Neural cell (in vitro differentiated cells): Measurements from ENCODE around the gene LHX5.

ENCODE experiments used
- EP300 ChIP-seq: fragments of 450-650 bp; conservative IDR thresholded peaks from 2 replicates; pipeline ENCODE4 v1.6.1; 2014; ENCODE audit warnings: antibody characterized with exemption, mild to moderate bottlenecking, moderate library complexity; ENCODE audit not compliant: poor library complexity, severe bottlenecking
- EZH2 ChIP-seq: fragments of 200-600, 300-800 bp; shearing (Covaris generic), sonication (generic); IDR thresholded peaks from 2 replicates; pipeline ENCODE4 v1.6.1; 2014; ENCODE audit warnings: antibody characterized with exemption, low read length, borderline replicate concordance, mild to moderate bottlenecking; ENCODE audit not compliant: insufficient read depth, poor library complexity, severe bottlenecking
- MXI1 ChIP-seq: fragments of 450-650 bp; conservative IDR thresholded peaks from 2 replicates; pipeline ENCODE4 v1.6.1; 2014; ENCODE audit warnings: antibody characterized with exemption, mild to moderate bottlenecking; ENCODE audit not compliant: poor library complexity, severe bottlenecking
- POLR2AphosphoS5 ChIP-seq: IDR thresholded peaks from 2 replicates; pipeline ENCODE4 v1.6.1; 2012
- RAD21 ChIP-seq: fragments of 450-650 bp; conservative IDR thresholded peaks from 2 replicates; pipeline ENCODE4 v1.6.1; 2014; ENCODE audit warnings: antibody characterized with exemption, mild to moderate bottlenecking, moderate library complexity
- SMC3 ChIP-seq: fragments of 450-650 bp; conservative IDR thresholded peaks from 2 replicates; pipeline ENCODE4 v1.6.1; 2014; ENCODE audit warnings: antibody characterized with exemption, mild to moderate bottlenecking, moderate library complexity; ENCODE audit not compliant: poor library complexity
- TAF1 ChIP-seq: IDR thresholded peaks from 2 replicates; pipeline ENCODE4 v1.6.1; 2012; ENCODE audit warnings: low read depth
- TF ChIP-seq, protein P1 (sequence below): fragments of 450-650 bp; IDR thresholded peaks from 2 replicates; pipeline ENCODE4 v1.5.1; 2014; ENCODE audit warnings: antibody characterized with exemption, mild to moderate bottlenecking, moderate library complexity; ENCODE audit not compliant: poor library complexity, severe bottlenecking
- TF ChIP-seq, protein P2 (sequence below): IDR thresholded peaks from 2 replicates; pipeline ENCODE4 v1.6.1; 2012; ENCODE audit warnings: borderline replicate concordance

DNA sequence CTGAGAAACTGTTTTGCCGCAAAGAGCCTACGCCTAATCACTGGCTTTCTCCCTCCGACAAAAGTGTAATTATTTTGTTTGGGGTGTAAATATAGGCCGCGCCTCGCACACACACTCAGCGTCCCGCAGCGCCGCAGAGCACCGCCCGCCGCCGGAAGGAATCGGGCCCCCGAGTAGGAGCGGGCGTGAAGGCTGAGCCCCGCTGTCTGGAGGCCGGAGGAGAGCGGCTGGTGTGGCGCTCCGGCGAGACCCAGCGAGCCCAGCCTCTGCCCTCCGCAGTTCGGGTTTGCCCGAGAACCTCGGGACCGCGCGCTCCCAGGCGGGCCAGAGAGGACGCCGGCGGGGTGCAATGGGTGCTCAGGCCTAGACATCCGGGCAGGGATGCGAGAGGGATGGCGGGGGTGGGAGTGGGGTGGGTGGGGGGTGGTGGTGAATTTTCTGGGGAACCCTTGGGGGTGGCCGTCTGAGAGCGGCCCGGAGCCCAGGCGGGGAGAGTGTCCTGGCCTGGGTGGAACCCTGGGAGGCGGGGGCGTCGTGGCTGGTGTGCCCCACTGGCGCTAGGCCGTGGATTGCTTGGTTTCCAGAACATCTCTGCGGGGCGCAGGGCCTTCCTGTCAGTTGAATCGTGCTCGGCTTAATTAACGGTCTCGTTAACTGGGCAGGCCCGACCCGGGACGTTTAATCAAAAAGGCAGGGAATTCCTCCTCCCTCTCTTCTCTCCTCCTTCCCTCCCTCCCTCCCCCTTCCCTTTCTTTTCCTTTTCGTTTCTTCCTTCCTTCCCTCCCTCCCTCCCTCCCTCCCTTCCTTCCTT lies 4.7 kb upstream of the LHX5 start:
- TF ChIP-seq, protein P1, sequence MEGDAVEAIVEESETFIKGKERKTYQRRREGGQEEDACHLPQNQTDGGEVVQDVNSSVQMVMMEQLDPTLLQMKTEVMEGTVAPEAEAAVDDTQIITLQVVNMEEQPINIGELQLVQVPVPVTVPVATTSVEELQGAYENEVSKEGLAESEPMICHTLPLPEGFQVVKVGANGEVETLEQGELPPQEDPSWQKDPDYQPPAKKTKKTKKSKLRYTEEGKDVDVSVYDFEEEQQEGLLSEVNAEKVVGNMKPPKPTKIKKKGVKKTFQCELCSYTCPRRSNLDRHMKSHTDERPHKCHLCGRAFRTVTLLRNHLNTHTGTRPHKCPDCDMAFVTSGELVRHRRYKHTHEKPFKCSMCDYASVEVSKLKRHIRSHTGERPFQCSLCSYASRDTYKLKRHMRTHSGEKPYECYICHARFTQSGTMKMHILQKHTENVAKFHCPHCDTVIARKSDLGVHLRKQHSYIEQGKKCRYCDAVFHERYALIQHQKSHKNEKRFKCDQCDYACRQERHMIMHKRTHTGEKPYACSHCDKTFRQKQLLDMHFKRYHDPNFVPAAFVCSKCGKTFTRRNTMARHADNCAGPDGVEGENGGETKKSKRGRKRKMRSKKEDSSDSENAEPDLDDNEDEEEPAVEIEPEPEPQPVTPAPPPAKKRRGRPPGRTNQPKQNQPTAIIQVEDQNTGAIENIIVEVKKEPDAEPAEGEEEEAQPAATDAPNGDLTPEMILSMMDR: no peak
- TF ChIP-seq TAF1: no peak
- TF ChIP-seq POLR2AphosphoS5: peak; percentile 30
- no peak for TF ChIP-seq RAD21
- peak; percentile 89 for TF ChIP-seq EZH2
- no peak for TF ChIP-seq EP300
- TF ChIP-seq, protein P2, sequence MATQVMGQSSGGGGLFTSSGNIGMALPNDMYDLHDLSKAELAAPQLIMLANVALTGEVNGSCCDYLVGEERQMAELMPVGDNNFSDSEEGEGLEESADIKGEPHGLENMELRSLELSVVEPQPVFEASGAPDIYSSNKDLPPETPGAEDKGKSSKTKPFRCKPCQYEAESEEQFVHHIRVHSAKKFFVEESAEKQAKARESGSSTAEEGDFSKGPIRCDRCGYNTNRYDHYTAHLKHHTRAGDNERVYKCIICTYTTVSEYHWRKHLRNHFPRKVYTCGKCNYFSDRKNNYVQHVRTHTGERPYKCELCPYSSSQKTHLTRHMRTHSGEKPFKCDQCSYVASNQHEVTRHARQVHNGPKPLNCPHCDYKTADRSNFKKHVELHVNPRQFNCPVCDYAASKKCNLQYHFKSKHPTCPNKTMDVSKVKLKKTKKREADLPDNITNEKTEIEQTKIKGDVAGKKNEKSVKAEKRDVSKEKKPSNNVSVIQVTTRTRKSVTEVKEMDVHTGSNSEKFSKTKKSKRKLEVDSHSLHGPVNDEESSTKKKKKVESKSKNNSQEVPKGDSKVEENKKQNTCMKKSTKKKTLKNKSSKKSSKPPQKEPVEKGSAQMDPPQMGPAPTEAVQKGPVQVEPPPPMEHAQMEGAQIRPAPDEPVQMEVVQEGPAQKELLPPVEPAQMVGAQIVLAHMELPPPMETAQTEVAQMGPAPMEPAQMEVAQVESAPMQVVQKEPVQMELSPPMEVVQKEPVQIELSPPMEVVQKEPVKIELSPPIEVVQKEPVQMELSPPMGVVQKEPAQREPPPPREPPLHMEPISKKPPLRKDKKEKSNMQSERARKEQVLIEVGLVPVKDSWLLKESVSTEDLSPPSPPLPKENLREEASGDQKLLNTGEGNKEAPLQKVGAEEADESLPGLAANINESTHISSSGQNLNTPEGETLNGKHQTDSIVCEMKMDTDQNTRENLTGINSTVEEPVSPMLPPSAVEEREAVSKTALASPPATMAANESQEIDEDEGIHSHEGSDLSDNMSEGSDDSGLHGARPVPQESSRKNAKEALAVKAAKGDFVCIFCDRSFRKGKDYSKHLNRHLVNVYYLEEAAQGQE: no peak
- TF ChIP-seq SMC3: no peak
- no peak for TF ChIP-seq MXI1
